Cardiac muscle cell (in vitro differentiated cells and primary cell): Measurements from ENCODE around the gene TNRC18. TPM values are rescaled to one million over a fixed set of nuclear protein-coding genes. Genes with fewer than 3 reads are reported as not detected.
"Not testable (repeated sequence)": the region's sequence is repeated elsewhere in the genome, so short reads cannot be mapped to it uniquely, and the experiment has no call there.

Experiments
- DNase-seq, 2 donors: peaks; one replicate each; pipeline versions ENCODE4 v3.0.0 to v3.0.0-alpha.2; 2010 to 2017; ENCODE audit warnings: low read depth in 1 of 2, low spot score in 1 of 2
- H3K27ac ChIP-seq: fragments of 200-600 bp; sonication (generic); 2 replicates; pipeline ENCODE4 v1.5.1; 2016
- H3K27me3 ChIP-seq: fragments of 200-600 bp; sonication (generic); 2 replicates; pipeline ENCODE4 v1.6.0; 2016; ENCODE audit warnings: control low read depth
- H3K36me3 ChIP-seq: fragments of 200-600 bp; sonication (generic); 2 replicates; pipeline ENCODE4 v1.5.1; 2016; ENCODE audit warnings: control low read depth
- H3K4me1 ChIP-seq: fragments of 200-600 bp; sonication (generic); 2 replicates; pipeline ENCODE4 v1.8.1; 2017; ENCODE audit warnings: low read depth, mild to moderate bottlenecking, mixed run types
- H3K4me3 ChIP-seq: fragments of 200-600 bp; sonication (generic); 2 replicates; pipeline ENCODE4 v1.5.1; 2016; ENCODE audit warnings: mild to moderate bottlenecking
- H3K9me3 ChIP-seq: fragments of 200-600 bp; sonication (generic); 2 replicates; pipeline ENCODE4 v1.5.1; 2017; ENCODE audit warnings: low read depth, mild to moderate bottlenecking, control low read depth
- polyA plus RNA-seq: library from polyadenylated mRNA; unstranded; fragments of >200 nt; fragmentation: Nextera tagmentation; extraction: Ambion mirVana; gene quantifications from 2 replicates; pipeline ENCODE4 v1.2.1, GENCODE V29; 2016
- total RNA-seq: library from RNA; depleted of rRNA; stranded (reverse); fragments of >200 nt; gene quantifications from 2 replicates; pipeline ENCODE4 v1.2.3, GENCODE V29; 2016
- TF ChIP-seq, protein P1 (sequence below): IDR thresholded peaks from 2 replicates; pipeline ENCODE4 v1.5.1; 2012; ENCODE audit warnings: low read depth, mild to moderate bottlenecking, low read length

TNRC18 gene
- total and polyA plus RNA-seq, 2 experiments from 2014 or later, result 15.1 to 180 TPM

DNA sequence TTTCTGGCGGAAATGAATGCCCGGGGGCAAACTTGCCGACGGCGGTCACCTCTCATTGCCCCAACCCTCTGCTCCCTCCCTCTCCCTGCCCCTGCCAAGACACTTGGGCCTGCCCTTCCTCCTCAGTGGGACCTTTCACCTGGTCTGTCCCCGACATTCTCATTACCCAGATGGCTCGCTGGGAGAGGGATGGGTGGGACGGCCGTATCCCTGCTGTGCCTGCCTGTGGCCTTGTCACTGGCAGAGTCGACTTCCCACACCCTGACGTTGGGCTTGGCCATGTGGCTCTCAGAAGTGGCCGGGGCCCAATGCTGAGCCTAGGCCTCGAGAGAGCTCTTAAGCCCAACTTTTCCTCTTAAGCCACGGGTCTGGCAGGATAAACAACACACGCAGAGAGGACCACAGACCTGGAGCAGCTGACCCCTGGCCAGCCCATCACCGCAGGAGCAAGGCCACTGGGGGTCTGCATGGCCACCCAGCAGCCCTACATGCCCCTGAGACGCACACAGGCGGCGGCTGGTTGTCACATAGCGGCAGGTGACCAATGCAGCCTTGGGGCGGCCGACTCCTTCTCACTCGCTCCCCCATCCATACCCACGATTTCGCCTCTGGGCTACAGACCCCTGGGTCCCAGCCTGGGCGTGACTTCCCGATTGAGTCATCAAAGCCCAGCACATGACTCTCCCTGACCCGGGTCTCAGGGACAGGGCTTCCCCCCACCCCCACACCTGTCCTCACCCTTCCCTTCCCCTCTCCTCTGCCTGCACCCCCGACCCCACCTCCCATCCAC is 100.8 kb downstream of the TNRC18 start:
- Histone ChIP-seq H3K27me3 (no peaks in the 10 kb centered on the region), H3K4me1 (no peaks in the 10 kb centered on the region), H3K27ac (no peak overlapping the region), H3K4me3 (no peak overlapping the region), H3K9me3 (no peaks in the 10 kb centered on the region), H3K36me3 (peaks cover 21% of the 10 kb centered on the region)
- DNase-seq, result no peak
- TF ChIP-seq, protein P1, sequence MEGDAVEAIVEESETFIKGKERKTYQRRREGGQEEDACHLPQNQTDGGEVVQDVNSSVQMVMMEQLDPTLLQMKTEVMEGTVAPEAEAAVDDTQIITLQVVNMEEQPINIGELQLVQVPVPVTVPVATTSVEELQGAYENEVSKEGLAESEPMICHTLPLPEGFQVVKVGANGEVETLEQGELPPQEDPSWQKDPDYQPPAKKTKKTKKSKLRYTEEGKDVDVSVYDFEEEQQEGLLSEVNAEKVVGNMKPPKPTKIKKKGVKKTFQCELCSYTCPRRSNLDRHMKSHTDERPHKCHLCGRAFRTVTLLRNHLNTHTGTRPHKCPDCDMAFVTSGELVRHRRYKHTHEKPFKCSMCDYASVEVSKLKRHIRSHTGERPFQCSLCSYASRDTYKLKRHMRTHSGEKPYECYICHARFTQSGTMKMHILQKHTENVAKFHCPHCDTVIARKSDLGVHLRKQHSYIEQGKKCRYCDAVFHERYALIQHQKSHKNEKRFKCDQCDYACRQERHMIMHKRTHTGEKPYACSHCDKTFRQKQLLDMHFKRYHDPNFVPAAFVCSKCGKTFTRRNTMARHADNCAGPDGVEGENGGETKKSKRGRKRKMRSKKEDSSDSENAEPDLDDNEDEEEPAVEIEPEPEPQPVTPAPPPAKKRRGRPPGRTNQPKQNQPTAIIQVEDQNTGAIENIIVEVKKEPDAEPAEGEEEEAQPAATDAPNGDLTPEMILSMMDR, result no peak

DNA sequence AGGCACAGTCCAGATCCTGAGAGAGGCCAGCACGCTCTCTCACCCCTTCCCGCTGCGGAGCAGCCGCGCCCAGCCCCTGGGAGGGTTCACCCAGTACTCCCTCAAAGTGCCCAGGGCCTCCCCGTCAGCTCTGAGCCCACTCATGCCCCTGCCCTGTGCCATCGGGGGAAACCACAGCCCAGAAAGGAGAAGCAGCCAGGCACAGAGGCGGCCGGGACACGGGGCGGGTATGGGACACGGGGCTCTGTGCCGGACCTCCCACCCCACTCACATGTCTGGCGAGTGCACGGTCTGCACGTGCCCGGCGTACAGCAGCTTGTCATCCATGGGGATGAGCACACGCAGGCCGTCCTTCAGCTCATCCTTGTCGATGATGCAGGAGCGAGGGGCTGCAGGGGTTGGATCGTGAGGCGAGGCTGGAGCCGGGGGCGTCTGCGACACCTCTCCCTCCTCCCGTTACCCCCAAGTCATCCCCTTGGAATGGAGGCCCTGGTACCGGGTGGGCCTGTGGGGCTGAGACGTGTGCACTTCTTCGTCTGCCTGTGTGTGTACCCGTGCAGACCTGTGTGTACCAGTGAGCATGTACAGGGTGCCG is 102.7 kb downstream of the TNRC18 start:
- no peak for DNase-seq
- H3K9me3 ChIP-seq, result no peaks in the 10 kb centered on the region
- H3K27me3 ChIP-seq, result no peaks in the 10 kb centered on the region
- no peaks in the 10 kb centered on the region for H3K4me1 ChIP-seq
- TF ChIP-seq, protein P1, result no peak
- no peak overlapping the region for H3K27ac ChIP-seq
- H3K36me3 ChIP-seq, result peaks cover 8% of the 10 kb centered on the region
- no peak overlapping the region for H3K4me3 ChIP-seq

DNA sequence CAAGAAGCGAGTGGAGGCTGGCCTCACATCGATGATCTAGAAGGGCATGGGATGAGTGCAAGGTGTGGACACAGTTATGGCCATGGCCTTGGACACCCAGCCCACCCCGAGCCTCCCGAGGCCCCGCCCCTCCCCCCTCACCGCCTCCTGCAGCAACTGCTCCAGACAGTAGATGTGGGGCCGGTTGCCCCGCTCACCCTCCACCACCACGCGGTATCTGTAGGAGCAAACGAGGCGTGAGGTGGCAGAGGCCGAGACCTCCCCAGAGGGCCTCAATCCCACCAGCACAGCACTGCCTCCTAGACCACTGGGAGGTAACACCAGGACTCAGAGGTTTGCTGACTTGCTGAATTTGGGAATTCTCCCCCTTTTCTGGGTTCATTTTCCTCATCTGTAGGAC is 103.2 kb downstream of the TNRC18 start:
- no peaks in the 10 kb centered on the region for H3K9me3 ChIP-seq
- TF ChIP-seq, protein P1, result no peak
- no peak for DNase-seq
- H3K36me3 ChIP-seq, result peaks cover 7% of the 10 kb centered on the region
- H3K4me1 ChIP-seq, result no peaks in the 10 kb centered on the region
- no peak overlapping the region for H3K4me3 ChIP-seq
- no peaks in the 10 kb centered on the region for H3K27me3 ChIP-seq
- no peak overlapping the region for H3K27ac ChIP-seq

DNA sequence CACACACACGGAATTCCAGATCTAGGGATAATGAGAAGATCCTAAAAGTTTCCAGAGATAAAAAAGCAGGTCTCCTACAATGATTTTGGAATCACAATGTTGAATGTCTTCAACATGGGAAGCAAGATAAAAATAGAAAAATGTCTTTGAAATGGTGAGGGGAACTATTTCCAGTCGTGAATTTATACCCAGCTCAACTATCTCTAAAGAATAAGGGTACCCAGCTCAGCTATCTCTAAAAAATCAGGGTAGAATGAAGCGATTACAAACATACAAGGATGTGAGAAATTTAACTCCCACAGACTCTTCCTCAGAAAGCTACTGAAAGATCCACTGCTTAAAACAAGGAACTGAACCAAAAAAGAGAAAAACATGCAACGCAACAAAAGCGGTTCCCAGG is 105.0 kb downstream of the TNRC18 start:
- not testable (repeated sequence) for H3K9me3 ChIP-seq, H3K4me3 ChIP-seq, H3K36me3 ChIP-seq, H3K27ac ChIP-seq, H3K4me1 ChIP-seq, DNase-seq, H3K27me3 ChIP-seq

DNA sequence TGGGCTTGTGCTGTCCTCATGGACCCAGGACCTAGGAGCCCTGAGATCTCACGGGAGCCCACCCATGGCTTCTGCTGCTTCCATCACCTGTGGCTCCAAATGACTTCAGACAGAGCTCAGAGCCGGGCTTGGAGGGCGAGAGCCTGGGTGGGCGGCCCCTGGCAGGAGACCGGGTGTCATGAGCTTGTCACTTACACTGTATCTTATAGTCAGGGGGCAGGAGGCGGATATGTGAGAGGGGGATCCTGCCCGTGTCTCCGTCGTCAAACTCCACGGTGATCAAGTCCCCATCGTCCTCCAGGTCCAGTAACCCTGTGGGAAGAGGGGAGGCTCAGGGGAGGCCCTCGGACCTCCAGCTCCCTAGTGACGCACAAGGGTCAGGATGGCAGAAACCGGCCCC is 107.9 kb downstream of the TNRC18 start:
- Histone ChIP-seq H3K9me3 (no peaks in the 10 kb centered on the region), H3K36me3 (peaks cover 18% of the 10 kb centered on the region), H3K4me3 (no peak overlapping the region), H3K27me3 (no peaks in the 10 kb centered on the region), H3K27ac (no peak overlapping the region), H3K4me1 (no peaks in the 10 kb centered on the region)
- DNase-seq, result no peak
- TF ChIP-seq, protein P1, result no peak

DNA sequence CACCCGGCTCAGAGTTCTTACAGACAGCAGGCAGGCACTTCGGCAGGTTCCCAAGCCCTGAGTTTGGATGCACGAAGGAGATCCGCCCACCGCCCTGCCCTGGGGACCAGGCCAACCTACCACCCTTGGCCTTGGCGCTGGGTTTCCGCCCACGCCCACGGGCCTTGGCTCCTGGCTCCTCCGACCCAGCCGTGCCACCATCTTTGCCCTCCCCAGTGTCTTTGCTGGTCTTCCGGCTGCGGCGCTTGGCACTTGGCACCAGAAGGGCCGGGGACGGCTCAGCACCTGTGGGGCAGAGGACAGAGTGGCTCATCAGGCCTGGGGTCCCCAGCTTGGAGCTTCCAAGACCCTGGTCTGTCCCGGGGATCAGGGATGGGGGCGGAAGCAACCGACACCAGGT is 108.8 kb downstream of the TNRC18 start:
- DNase-seq, result no peak
- no peaks in the 10 kb centered on the region for H3K27me3 ChIP-seq
- no peaks in the 10 kb centered on the region for H3K4me1 ChIP-seq
- no peak overlapping the region for H3K4me3 ChIP-seq
- TF ChIP-seq, protein P1, result no peak
- H3K36me3 ChIP-seq, result peaks cover 21% of the 10 kb centered on the region
- H3K9me3 ChIP-seq, result no peaks in the 10 kb centered on the region
- no peak overlapping the region for H3K27ac ChIP-seq

DNA sequence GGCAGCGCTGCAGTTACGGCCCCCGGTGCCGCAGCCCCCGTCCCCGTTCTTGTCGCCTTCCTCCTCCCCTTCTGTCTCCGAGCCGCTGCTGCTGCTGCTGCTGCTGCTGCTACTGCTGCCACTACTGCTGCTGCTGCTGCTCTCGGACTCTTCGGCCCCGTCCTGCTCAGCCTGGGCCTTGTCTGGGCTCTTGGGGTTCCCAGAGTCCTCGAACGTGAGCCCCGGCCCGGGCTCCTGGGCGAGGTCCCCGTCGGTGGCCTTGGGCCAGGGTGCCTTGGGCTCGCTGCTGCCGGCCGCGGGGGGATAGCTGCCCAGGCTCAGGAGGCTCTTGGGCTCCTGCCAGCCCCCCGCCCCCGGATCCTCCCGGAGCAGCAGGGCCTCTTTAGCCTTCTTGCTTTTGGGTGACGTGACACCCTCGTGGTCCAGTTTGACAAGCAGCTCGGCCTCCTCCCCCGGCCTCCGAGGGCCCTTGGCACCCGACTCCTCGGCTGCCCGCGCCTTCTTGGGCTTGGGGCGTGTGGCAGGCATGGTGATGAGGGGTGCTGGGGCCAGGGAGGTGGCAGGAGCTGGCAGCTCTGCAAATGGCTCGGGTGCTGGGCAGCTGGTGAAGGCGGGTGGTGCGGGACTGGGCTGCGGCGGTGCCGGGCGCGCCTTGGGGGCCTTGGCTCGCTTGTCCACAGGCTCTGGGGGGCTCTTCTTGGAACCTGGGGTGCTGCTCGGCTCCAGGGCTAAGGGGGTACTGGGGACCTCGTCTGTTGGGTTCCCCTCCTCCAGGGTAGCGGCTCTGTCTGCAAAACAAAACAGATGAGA is 110.4 kb downstream of the TNRC18 start:
- not testable (repeated sequence) for H3K9me3 ChIP-seq, H3K4me3 ChIP-seq, DNase-seq, H3K27ac ChIP-seq, H3K27me3 ChIP-seq, H3K4me1 ChIP-seq
- H3K36me3 ChIP-seq, result peaks cover 21% of the 10 kb centered on the region

DNA sequence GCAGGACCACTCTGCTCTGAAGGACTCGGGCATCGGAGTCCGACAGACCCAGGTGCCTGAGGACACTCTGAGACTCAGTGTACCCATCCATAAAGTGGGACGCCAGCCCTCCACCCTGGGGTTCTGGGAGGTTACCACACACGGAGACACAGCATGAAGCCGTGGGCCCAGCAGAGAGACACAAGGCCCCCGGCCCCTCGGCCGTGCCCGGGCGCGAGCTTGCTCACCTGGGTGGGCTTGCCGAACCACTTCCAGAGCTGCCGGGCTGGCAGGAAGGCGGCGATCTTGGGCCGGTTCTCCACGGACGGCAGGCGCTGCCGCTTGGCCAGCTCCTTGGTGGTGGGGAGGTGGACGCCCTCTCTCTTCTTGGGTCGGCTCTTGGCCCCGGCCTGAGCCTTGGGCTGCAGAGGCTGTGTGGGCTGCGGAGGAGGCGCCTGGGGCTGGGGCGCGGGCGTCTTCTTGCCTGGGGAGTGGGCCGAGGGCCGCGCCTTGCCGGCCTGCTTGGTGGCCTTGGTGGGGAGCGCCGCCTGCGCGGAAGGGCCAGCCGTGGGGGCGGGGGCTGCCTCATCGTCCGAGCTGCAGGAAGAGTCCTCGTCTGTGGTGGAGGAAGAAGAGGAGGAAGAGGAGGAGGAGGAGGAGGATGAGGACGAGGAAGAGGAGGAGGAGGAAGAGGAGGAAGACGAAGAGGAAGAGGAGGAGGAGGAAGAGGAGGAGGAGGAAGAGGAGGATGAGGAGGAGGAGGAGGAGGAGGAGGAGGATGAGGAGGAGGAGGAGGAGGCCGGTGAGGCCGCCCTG is 111.2 kb downstream of the TNRC18 start:
- DNase-seq, H3K9me3 ChIP-seq, H3K27ac ChIP-seq, H3K4me3 ChIP-seq, H3K27me3 ChIP-seq, H3K4me1 ChIP-seq: not testable (repeated sequence)
- peaks cover 21% of the 10 kb centered on the region for H3K36me3 ChIP-seq
